HG02981 (cell line): Measurements from ENCODE around the gene CPE.
"Not testable (repeated sequence)": the region's sequence is repeated elsewhere in the genome, so short reads cannot be mapped to it uniquely, and the experiment has no call there.

Source experiments
- ATAC-seq: cut with Tn5 transposase; IDR thresholded peaks from one replicate; pipeline ENCODE4 v1.9.1; 2021; ENCODE audit warnings: mild to moderate bottlenecking, moderate library complexity; ENCODE audit not compliant: unreplicated experiment

CPE gene

GRCh38 chr4:165403048-165403447, 24.2 kb downstream of the CPE start:
- no peak for ATAC-seq

DNA sequence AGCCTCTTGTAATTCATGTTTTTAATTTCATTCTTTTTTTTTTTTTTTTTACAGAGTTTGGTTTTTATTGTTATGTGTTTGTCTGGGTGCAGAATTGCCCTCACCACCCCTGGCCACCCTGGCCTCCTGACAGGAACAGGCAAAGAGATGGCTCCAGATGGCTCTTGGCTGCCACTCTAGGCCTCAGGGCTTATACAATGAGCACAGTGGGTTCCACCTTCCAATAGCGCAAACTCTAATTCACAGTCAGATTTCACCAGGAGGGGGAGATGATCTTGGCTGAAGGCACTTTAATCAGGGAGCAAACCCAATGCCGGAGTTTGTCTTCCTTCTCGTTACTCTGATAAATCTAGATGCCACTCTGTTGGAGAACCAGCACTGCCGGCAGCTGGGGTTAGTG, 24.8 kb downstream of the CPE start:
- ATAC-seq = no peak

DNA sequence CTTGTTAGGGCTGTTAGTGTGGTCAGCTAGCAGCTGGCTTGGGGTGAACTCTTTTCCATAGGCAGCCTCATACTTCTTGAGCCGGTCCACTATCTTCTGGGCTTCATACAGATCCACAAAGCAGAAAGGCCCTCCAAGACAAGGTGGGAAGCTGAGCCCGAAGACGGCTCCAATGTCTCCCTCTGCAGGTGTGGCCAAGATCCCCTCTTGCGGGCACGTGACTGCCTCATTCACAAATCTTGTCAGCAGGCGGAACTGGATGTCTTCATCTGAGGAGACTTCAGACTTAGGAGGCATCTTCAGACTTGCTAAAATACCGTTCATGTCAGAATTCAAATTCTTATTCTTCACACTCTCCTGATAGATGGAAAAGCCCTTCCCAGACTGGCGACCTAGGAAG, 25.3 kb downstream of the CPE start:
- no peak for ATAC-seq

GRCh38 chr4:165404696-165405095, 25.9 kb downstream of the CPE start:
- ATAC-seq = no peak

DNA sequence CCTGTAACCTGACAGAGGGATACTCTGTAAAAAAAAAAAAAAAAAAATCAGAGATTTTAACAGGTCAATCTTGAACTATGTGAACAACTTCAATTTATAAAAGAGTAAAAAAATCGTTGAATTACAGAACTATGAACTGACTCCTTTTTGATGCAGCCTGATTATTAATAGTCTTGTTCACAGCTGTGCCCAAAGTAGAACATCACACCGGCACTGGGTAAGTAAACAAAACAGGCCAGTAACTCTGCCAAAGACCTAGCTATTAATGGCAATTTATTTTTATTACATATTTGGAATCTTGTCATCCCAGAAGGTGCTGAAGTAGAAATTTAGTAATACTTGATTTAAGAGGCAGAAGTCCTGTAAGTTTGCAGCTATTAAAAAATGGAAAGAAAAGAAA, 31.4 kb downstream of the CPE start:
- no peak for ATAC-seq

GRCh38 chr4:165415910-165416309, 37.1 kb downstream of the CPE start:
- no peak for ATAC-seq

GRCh38 chr4:165418073-165418472, 39.3 kb downstream of the CPE start:
- no peak for ATAC-seq

GRCh38 chr4:165425629-165426028, 46.8 kb downstream of the CPE start:
- ATAC-seq = no peak

DNA sequence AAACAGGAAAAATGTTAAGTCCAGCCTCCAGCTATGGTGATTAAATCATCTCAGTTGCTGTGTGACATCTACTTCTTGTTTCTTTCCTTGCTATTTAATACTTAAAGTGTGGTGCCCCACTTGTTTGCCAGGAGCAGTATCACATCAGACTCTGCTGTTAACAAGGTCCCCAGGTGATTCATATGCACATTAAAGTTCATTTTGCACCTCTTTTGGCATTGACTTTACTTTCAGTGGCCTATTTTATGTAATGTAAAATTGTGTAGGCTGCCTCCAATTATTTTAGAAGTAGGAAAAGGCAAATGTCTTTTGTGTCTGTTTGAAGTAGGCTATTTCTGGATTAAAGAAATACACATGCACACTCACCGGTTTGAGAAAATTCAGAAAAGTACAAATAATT, 47.5 kb downstream of the CPE start:
- ATAC-seq = no peak

DNA sequence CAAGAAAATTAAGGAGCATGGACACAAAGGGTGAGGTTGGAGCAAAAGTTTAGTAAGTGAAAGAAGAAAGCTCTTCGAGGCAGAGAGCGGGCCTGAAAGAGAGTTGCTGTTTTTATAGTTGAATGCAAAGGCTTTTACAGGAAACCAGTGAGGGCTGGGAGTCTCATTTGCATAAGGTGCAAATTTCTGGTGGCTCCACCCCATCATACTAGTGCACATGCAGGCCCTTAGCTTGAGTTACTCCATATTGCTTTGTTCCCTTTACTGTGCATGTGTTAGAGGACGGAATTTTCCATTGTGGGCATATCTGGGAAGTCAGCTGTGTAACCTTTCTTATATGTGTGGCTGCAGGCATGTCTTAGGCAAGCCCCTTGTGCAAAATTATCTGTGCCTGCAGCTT, 48.0 kb downstream of the CPE start:
- ATAC-seq = no peak

GRCh38 chr4:165428957-165429356, 50.1 kb downstream of the CPE start:
- ATAC-seq = no peak

GRCh38 chr4:165433529-165433928, 54.7 kb downstream of the CPE start:
- no peak for ATAC-seq

DNA sequence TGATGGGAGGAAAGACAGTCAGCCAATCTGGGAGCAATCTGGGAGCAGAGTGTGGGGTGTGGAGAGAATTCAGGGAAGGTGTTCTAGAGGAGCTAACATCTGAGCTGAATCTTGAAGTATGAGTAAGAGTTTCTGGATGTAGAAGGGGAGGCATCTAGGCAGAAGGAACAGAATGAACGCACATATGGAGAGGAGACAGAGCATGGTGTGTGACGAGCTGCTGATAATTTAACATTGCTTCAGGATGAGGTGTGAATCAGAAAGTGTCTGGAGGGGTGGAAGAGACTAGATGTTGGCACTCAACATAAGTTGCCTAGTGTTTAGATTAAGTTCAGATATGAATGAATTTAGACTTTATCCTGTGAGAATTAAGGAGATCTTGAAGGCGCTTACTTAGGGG, 58.9 kb downstream of the CPE start:
- ATAC-seq = no peak

DNA sequence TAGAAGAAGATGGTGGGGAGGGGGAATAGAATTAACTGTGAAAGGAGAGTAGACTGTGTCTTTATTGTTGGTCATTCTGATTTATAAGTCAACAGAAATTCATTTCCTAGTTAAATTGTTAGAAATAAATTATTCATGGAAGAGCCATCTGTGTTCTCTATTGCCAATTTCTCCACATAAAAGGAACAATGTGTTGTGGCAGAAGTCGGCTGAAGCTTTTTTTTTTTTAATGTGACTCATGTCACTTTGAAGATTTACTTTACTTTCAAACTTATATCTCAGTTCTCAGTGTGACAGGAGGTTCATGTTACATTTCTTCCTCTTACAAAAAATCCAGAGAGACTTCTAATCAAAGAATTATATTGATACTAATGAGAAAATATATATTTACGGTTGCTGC, 60.5 kb downstream of the CPE start:
- no peak for ATAC-seq

GRCh38 chr4:165439981-165440380, 61.2 kb downstream of the CPE start:
- no peak for ATAC-seq

DNA sequence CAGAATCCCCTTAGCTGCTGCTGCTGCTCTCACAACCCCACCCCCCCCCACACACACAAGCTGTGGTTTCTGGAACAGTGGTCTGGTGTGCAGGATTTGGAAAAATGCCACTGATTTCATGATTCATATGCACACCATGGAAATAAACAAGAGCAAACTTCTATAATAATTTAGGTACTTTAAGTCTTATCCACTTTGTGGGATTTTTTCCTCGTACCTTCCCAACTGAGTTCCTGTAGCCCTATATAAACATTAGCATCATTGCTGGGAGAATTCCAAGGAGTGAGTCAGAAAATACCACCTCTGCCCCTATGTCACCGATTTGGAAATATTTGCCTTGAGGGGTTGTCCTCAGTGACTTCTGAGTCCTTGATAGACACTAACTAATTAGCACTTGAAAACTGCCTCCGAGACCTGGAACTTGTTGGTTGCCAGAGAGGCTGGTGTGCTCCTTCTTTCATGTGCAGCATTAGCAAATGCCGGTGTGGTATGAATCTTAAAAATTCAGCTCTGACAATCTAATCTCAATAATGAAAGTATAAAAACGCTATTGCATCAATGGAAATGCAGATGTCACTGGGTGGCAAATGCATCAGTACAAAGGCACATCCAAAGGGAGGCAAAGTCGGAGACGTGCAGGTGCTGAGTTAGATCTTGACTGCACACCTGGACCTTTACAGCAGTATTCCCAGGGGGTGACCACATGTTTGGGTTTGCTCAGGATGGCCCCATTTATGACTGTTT, 61.8 kb downstream of the CPE start:
- ATAC-seq = no peak

DNA sequence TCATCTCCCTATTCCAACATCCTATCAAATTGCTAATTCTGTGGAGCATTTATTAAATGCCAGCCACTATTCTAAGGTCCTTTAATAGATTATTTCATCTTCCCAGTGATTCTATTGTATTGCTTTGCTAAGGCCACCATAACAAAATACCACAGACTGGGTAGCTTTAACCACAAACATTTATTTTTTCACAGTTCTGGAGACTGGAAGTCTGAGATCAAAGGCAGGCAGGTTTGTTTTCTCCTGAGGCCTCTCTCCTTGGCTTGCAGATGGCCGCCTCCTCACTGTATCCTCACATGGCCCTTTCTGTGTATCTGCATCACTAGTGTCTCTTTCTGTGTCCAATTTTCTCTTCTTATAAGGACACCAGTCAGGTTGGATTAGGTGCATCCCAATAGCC, 64.5 kb downstream of the CPE start:
- ATAC-seq = no peak

GRCh38 chr4:165448700-165449099, 69.9 kb downstream of the CPE start:
- no peak for ATAC-seq

DNA sequence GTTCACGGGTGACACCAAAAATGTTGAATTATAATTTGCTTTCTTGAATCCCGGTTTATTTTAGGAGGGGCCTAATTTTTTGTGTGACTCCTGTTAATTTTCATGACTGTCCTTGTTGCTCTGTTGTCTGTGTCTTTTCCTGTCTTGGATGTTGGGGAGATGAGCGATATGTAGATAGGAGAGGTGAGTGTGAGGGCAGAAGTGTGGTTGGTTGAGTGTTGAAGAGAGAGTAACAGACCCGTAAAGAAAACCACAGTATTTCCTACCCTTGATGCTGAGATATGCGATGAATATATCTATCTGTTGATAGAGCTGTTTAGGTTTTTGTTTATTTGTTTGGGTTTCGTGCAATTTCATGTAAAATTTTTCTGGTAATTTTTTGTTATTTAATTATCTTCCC, 70.5 kb downstream of the CPE start:
- no peak for ATAC-seq

DNA sequence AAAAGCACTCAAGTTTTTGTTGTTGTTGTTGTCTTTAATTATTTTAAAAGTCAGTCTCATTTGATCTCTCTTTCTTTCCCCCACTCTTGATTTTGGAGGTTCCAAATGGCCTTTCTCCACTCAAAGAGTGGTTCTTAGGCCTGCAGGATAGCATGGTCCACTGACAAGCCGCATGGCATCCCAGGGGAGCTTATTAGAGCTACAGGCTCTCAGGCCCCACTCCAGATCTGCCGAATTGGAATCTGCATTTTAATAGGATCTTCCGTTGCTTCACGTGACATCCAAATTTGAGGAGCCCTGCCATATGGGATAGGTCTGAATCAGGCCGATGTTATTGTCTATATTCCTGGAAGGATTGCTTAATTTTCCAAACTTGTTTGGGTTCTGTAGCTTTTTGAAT, 72.1 kb downstream of the CPE start:
- no peak for ATAC-seq

DNA sequence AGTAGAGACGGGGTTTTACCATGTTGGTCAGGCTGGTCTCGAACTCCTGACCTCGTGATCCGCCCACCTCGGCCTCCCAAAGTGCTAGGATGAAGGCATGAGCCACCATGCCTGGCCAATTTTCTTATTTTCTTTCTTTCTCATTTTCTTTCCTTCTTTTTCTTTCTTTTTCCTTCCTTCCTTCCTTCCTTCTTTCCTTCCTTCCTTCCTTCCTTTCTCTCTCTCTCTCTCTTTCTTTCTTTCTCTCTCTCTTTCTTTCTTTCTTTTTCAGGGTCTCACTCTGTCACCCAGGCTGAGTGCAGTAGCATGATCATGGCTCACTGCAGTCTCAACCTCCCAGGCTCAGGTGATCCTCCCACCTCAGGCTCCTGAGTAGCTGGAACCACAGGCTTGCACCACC, 74.3 kb downstream of the CPE start:
- not testable (repeated sequence) for ATAC-seq

GRCh38 chr4:165454426-165454825, 75.6 kb downstream of the CPE start:
- ATAC-seq = no peak

DNA sequence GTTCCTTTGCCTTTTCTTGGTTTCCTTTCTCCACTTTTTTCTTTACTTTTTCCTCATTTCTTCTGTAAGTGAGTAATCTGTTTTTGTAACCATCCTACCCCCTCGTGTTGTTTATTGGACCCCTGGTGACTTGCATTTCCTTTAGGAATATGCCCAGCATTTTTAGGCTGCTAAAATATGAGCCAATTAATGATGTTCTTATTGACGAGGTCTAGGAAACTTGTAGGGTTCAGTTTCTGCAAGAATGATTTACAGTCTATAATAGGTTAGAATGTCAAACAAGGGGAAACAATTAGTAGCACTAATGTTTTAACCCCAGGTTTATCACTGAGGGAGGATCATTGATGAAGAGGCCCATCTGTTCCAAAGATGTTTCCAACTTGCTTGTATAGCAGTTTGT, 79.0 kb downstream of the CPE start:
- ATAC-seq = no peak
